ENCODE results near the gene RFWD3. TPM values are rescaled to one million over a fixed set of nuclear protein-coding genes. Genes with fewer than 3 reads are reported as not detected.

The RFWD3 gene
- total RNA-seq, 1 donor from 2014 or later: 55.7 TPM

- Histone ChIP-seq H3K36me3 (no peaks in the 10 kb centered on the region), H3K9me3 (ENCODE audit: low read depth) (no peaks in the 10 kb centered on the region), H3K9ac (no peak overlapping the region), H3K27ac (no peak overlapping the region), H4K20me1 (ENCODE audit: low read depth) (no peaks in the 10 kb centered on the region), H2AFZ (replicated peaks) (no peak overlapping the region), H3K4me1 (no peaks in the 10 kb centered on the region), H3F3A (ENCODE audit: low read depth) (no peaks in the 10 kb centered on the region), H3K79me2 (ENCODE audit: low read depth) (no peaks in the 10 kb centered on the region), H3K27me3 (no peaks in the 10 kb centered on the region), H3K4me3 (no peak overlapping the region), H3K4me2 (no peak overlapping the region)
- Mint-ChIP-seq H3K4me1 (peaks cover 5% of the 10 kb centered on the region), H3K27ac (no peak overlapping the region), H3K27me3 (ENCODE audit: insufficient read depth, low read depth) (peaks cover 3% of the 10 kb centered on the region), H3K9me3 (peaks cover 2% of the 10 kb centered on the region), H3K36me3 (no peaks in the 10 kb centered on the region), H3K4me3 (no peak overlapping the region)
- DNase-seq (ENCODE audit: low spot score): no peak
- TF ChIP-seq EZH2phosphoT487 (IDR thresholded peaks at IDR 0.05): no peak
- TF ChIP-seq CTCF (IDR thresholded peaks at IDR 0.05): no peak
- no peak for TF ChIP-seq EZH2 (IDR thresholded peaks at IDR 0.05)
These were observed 24.6 kb upstream of the RFWD3 start for GRCh38 chr16:74691093-74691855.

GRCh38 chr16:74682556-74682955 is 15.9 kb upstream of the RFWD3 start:
- Histone ChIP-seq H3K4me1 (no peaks in the 10 kb centered on the region), H3K4me3 (no peak overlapping the region), H3K27ac (no peak overlapping the region), H3K79me2 (ENCODE audit: low read depth) (no peaks in the 10 kb centered on the region), H3K27me3 (no peaks in the 10 kb centered on the region), H3K9ac (no peak overlapping the region), H3F3A (ENCODE audit: low read depth) (no peaks in the 10 kb centered on the region), H4K20me1 (ENCODE audit: low read depth) (no peaks in the 10 kb centered on the region), H3K9me3 (ENCODE audit: low read depth) (no peaks in the 10 kb centered on the region), H3K36me3 (no peaks in the 10 kb centered on the region), H2AFZ (replicated peaks) (no peak overlapping the region), H3K4me2 (no peak overlapping the region)
- Mint-ChIP-seq H3K27ac (peak overlapping the region; percentile 76), H3K4me1 (peaks cover 4% of the 10 kb centered on the region), H3K9me3 (no peaks in the 10 kb centered on the region), H3K4me3 (no peak overlapping the region), H3K36me3 (no peaks in the 10 kb centered on the region), H3K27me3 (ENCODE audit: insufficient read depth, low read depth) (peaks cover 5% of the 10 kb centered on the region)
- no peak for TF ChIP-seq EZH2phosphoT487 (IDR thresholded peaks at IDR 0.05)
- TF ChIP-seq EZH2 (IDR thresholded peaks at IDR 0.05): no peak
- no peak for TF ChIP-seq CTCF (IDR thresholded peaks at IDR 0.05)
- no peak for DNase-seq (ENCODE audit: low spot score)

GRCh38 chr16:74680681-74681080 is 14.0 kb upstream of the RFWD3 start:
- no peaks in the 10 kb centered on the region for H3K9me3 ChIP-seq (ENCODE audit: low read depth)
- DNase-seq (ENCODE audit: low spot score): no peak

More at GRCh38 chr16:74680681-74681080, 14.0 kb upstream of the RFWD3 start:
- no peaks in the 10 kb centered on the region for H3K36me3 Mint-ChIP-seq
- Histone ChIP-seq H3K4me1 (no peaks in the 10 kb centered on the region), H3K36me3 (no peaks in the 10 kb centered on the region), H3K9ac (no peak overlapping the region), H3K79me2 (ENCODE audit: low read depth) (no peaks in the 10 kb centered on the region), H3K4me3 (no peak overlapping the region), H3K4me2 (no peak overlapping the region), H4K20me1 (ENCODE audit: low read depth) (no peaks in the 10 kb centered on the region), H3F3A (ENCODE audit: low read depth) (no peaks in the 10 kb centered on the region), H3K27me3 (no peaks in the 10 kb centered on the region), H2AFZ (replicated peaks) (no peak overlapping the region), H3K27ac (no peak overlapping the region)
- H3K4me3 Mint-ChIP-seq: no peak overlapping the region
- TF ChIP-seq CTCF (IDR thresholded peaks at IDR 0.05) (no peak), EZH2 (IDR thresholded peaks at IDR 0.05) (no peak), EZH2phosphoT487 (IDR thresholded peaks at IDR 0.05) (no peak)
- H3K9me3 Mint-ChIP-seq: no peaks in the 10 kb centered on the region
- no peak overlapping the region for H3K27ac Mint-ChIP-seq
- H3K27me3 Mint-ChIP-seq (ENCODE audit: insufficient read depth, low read depth): peaks cover 5% of the 10 kb centered on the region
- peaks cover 4% of the 10 kb centered on the region for H3K4me1 Mint-ChIP-seq
